Measurements from ENCODE around the gene KHSRP.

KHSRP gene, protein sequence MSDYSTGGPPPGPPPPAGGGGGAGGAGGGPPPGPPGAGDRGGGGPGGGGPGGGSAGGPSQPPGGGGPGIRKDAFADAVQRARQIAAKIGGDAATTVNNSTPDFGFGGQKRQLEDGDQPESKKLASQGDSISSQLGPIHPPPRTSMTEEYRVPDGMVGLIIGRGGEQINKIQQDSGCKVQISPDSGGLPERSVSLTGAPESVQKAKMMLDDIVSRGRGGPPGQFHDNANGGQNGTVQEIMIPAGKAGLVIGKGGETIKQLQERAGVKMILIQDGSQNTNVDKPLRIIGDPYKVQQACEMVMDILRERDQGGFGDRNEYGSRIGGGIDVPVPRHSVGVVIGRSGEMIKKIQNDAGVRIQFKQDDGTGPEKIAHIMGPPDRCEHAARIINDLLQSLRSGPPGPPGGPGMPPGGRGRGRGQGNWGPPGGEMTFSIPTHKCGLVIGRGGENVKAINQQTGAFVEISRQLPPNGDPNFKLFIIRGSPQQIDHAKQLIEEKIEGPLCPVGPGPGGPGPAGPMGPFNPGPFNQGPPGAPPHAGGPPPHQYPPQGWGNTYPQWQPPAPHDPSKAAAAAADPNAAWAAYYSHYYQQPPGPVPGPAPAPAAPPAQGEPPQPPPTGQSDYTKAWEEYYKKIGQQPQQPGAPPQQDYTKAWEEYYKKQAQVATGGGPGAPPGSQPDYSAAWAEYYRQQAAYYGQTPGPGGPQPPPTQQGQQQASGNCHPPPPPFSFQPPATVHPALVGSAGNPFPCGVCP

DNA sequence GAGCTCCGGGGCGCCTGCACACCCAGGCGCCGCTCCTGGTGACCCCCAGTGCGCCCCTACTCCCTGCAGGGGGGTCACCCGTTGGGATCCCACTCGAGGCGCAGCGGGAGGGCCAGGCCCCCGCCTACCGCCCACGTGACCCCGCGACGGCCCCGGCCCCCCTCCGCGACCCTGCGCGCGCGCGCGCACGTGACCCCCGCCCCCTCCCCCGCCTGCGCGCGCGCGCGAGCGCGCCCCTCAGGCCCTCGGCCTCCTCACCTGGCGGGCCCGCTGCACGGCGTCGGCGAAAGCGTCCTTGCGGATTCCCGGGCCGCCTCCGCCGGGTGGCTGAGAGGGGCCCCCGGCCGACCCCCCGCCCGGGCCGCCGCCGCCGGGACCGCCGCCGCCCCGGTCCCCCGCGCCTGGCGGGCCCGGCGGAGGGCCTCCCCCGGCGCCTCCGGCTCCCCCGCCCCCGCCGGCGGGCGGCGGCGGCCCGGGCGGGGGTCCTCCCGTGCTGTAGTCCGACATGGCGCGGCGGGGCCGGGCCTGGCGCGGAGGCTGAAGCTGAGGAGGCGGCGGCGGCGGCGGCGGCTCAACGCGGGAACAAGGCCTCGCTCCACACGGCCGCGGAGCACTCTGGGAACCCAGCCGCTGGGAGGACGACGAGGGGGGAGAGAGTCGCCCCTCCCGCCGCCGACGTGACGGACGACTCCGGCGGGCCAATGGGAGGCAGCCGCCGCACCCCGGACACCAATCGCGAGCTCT, at the start of gene KHSRP:
Gene KHSRP (minus strand): TSS at position 617 of the 744 bp plus-strand sequence. CDS start 110 bp downstream, at position 507.
- DNase-seq: no peak

DNA sequence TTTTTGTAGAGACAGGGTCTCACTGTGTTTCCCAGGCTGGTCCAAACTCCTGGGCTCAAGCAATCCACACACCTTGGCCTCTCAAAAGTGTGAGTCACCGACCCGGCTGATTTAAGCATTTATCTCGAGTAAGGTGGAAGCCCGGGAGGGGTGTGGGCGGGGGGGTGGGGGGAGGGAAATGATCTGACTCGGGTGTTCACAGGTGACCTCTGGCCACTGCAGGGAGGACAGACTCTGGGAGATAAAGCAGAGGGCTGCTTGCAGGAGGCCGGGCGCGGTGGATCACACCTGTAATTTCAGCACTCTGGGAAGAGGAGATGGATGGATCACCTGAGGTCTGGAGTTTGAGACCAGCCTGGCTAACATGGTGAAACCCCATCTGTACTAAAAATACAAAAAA, 49.0 kb upstream of the KHSRP start:
- no peak for DNase-seq

DNA sequence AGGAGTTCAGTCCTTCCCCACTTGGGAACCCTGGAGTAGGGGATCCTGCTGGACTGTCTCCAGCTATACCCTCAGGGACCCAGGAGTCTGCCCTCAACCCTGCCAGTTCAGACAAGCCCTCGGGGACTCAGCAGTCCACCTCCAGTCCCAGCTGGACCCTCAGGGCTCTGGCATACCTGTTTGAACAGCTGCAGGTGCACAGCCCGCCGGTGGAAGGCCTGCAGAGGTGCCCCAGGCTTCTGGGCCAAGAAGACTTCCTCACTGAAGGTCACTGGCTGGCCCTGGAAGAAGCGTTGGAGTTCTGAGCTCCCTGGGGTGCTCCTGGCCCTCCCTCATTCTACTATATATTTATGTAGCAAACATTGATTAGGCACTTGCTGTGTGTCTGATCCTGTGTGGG, 48.1 kb upstream of the KHSRP start:
- no peak for DNase-seq

DNA sequence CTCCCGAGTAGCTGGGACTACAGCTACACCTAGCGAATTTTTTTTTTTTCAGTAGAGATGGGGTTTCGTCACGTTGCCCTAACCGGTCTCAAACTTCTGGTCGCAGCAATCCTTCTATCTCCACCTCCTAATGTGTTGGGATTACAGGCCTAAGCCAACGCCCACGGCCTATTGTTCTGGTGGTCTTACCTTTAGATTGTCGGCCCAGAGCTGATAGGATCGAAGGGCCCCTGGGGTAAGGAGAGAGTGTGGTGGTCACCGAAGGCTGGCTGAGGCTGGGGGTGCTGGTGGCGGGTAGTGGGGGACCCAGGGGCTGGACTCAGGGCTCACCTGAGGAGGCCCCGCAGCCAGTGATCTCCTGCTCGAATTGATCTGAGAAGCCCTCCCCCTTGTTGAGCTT, 46.5 kb upstream of the KHSRP start:
- no peak for DNase-seq

DNA sequence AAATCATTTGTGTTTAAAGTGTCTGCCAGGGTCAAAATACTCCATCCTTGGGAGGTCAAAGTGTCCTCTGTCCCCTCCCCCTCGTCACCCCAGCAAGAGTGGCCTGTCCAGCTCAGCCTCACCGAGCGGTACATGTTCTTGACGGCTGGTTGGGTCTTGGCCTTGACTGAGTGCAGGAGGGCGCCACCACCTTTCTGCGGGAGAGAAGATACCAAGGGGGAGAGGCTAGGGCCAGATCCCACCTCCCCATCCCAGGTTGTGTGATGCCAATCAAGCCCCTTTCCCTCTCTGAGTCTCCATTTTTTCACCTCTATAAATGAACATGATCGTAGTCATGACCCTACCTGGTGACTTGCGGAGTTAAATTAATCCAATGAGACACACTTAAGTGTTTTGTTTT, 45.6 kb upstream of the KHSRP start:
- no peak for DNase-seq

DNA sequence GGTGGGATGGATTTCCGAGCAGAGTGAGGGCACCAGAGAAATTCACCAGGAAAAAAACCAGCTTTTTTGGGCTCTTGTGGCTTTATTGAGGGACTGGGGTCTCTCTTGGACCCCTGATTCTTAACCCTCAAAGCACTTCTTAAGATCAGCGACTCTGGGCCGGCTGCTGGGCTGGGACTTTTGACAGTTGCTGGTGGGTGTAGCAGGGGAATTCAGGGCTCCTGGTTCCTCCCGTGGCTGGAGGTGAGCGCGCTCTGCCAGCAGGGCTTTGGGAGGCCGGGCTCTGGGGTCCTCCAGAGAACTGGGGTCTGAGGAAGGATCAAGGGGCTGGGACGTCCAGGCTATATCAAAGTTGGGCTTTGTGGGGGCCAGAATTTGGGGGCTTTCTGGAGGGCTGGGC, 42.8 kb upstream of the KHSRP start:
- DNase-seq: no peak

DNA sequence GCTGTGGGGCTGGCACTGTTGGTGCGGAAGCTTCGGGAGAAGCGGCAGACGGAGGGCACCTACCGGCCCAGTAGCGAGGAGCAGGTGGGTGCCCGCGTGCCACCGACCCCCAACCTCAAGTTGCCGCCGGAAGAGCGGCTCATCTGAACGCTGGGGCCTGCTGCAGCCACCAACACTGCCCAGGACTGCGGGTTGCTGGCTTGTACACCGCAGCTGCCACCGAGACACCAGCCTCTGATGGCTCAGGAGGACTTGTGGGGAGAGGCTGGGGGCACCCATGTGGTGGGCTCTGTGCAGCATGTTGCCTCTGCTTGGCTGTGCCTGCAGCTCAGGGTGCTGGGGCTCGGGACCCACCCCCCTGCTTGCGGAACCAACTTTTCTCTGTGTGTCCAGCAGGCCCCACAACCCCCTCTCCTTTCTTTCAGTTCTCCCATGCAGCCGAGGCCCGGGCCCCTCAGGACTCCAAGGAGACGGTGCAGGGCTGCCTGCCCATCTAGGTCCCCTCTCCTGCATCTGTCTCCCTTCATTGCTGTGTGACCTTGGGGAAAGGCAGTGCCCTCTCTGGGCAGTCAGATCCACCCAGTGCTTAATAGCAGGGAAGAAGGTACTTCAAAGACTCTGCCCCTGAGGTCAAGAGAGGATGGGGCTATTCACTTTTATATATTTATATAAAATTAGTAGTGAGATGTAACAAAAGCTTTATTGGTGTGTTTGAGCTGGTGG, 42.1 kb upstream of the KHSRP start:
- DNase-seq: no peak

DNA sequence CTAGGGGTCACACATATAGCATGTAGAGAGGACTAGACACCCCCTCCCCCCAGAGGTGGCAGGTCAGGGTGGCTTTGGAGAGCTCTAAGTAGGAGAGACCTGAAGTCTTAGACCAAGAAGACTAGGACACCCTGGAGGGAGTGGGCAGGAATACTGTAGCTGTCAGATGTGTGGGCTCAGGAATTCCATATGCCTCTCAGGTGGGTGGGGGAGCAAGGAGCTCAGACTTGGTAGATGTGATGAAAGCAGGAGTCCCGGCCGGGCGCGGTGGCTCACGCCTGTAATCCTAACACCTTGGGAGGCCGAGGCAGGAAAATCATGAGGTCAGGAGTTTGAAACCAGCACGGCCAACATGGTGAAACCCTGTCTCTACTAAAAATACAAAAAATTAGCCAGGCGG, 41.1 kb upstream of the KHSRP start:
- no peak for DNase-seq

DNA sequence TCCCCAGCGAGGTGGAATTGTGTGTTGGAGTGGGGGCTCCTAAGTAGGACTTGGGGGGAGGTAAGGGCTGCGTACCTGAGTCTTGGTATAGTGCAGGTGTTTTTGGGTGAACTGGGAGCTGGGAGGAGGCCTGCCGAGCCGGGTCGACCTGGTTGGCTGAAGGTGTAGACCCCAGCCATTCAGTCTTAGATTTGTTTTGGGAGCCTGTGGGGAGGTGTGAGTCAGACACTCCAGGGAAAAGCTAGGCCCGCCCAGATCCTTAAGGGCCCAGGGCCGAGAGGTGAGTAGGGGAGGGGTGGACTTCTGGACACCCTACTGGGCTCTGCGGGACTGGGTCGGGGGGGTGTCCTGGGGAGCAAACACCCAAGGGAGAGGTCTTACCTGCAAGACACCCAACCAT, 40.4 kb upstream of the KHSRP start:
- no peak for DNase-seq

DNA sequence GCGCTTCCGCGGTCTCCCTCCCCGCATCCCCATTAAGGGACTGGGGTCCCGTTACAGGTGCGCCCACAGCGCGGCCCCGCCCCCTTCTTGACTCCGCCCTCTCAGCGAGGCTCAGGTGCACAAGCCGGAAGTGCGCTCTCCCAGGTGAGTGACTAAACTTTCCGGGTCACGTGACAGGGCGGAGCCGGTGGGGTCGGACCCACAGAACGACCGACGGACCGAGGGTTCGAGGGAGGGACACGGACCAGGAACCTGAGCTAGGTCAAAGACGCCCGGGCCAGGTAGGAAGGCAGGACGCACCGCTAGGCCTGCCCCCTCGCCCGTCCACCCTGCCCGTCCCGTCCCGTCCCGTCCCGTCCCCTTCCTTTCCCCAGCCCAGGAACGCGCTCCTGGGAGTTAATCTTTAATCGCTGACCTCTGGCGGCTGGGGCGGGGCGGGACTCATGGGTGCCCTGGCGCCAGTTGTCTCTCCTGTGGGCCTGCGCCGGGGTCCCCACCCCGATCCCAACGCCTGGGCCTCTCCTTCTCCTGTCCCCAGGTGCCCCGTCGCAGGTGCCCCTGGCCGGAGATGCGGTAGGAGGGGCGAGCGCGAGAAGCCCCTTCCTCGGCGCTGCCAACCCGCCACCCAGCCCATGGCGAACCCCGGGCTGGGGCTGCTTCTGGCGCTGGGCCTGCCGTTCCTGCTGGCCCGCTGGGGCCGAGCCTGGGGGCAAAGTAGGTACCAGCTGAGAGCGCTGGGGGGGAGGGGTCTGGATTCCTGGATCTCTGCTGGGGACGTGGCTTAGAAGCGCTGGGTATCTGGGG, 39.7 kb upstream of the KHSRP start, which contains the start of gene CRB3:
Gene CRB3 (plus strand): TSS at position 202 of the 804 bp plus-strand sequence. CDS start 431 bp downstream, at position 633.
- DNase-seq: no peak

DNA sequence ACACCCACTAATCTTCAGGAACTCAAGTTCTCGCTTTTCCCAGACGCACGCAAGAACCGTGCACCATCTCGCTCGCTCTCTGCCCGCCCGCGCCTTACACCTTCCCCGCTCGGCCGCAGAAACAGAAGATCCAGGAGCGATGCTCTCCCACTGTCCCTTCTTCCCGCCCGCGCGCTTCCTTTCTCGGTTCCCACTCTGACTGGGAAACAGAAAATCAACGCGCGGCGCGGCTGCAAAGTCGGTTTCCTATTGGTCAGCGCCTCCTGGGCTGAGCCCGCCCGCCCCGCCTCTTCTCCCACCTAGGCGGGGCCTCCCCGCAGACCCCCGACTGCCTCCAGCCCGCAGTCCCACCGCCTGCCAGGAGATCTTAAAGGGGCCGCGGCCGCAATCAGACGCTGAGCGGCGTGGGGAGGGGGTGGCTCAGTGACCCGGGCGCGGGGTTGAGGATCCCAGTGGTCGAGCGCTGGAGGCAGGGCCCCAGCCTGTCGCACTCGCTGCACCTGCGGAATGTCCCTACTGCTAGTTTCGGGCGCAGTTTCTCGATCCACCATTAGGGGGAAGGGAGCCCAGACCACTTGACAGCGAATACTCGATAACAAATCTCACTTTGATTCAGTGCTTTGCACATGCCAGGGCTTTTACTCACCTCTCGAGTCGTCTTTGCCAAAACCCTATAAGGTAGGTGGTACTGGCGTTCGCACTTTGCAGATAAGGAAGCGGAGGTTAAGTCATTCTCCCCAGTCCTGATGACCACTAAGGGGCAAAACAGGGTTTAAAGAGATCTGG, 35.7 kb upstream of the KHSRP start:
- DNase-seq: peak; percentile 92

DNA sequence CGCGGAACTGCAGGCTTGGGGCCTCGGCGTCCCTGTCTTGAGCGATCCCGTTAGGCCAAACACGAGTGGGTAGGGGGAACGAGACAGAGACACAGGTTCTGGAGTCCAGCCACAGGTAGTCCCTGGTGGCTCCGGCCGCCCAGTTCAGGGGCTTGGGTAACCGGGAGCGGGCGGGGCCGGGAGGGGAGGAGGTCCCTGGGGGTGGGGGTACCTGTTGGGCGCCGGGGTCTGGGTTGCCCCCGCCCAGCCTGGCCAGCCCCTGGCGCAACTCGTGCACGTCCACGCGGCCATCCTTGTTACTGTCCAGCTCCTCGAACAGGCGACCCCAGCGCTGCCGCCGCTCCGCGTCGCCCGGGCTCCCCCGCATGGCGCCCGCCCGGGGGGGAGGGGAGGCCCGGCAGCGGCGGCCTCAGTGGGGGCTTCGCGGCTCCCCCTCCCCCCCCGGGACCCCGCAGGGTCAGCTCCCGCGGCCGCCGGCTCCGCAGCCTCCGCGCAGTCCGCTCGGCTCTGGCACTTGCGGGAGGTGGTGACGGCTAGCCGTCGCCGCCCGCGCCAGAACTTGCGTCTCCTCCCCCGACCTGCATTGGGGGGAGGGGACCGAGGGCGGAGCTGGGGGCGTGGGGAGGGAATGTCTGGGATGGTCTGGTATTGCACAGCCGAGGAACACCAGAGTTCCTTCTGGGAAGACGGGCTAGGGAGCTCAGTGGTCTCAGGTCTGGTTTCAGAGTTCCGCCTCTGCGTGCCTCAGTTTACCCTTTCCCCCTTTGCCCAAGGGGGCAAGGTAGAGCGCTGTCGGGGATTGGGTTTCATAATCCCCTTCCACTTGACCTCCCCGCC, 34.9 kb upstream of the KHSRP start, which contains the start of gene SLC25A23:
Gene SLC25A23 (minus strand): TSS at position 531 of the 837 bp plus-strand sequence. CDS start 164 bp downstream, at position 367.
- DNase-seq: peak; percentile 7

DNA sequence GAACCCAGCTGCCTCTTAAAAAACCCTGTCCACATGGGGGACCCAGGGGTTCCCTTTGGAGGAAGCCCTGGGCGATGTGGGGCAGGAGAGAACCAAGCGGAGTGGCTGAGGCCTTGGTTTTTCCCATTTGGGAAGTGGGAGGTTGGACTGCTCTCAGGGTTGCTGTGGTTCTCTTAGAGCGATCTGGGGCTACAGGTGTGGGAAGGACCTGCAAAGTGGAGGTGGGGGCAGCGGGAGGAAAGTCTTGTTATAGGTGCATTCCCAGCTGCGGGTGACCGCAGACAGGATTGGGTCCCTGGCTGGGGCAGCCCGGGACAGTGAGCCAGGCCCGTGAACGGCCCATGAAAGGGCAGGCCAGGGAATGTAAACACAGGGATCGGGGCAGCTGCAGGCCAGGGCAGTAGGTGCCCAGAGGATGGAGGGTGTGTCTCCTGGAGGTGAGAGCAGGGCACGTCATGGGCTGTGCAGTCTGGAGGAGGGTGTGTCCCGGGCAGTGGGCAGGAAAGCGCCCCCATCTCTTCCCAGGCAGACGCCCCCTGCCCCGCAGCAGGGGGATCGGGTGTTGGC, 34.2 kb upstream of the KHSRP start:
- DNase-seq: no peak

DNA sequence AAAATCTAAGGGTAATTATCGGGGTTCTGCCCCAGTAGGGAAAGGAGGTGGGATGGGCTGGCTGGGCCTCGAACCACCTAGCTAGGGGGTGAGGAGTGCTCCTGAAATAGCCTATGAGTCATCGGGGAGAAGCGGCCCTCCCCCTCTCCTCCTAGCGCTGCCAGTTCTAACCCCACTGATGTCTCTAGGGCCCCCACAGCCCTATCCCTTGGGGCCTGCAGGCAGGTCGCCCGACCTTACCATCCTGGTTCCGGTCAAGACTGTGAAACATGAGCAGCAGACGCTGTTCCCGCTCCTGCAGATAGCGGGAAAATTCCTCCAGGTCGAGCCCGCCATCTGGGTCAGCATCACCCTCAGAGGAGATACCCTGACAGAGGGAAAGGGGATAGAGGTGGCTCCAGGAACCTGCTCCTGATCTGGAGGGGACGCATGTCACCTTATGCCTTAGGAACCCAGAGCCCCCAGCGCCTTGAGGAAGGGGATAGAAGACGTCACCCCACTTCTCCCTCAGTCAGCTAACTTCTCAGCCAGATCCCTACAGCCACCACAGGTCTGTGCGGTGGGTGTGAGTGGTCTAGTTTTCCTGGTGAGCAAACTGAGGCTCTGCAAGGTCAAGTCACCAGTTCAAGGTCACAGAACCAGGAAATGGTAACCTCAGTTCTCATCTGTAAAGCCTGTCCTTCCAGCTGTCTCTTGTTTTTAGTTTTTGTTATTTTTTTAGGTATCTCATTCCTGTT, 33.5 kb upstream of the KHSRP start:
- no peak for DNase-seq

DNA sequence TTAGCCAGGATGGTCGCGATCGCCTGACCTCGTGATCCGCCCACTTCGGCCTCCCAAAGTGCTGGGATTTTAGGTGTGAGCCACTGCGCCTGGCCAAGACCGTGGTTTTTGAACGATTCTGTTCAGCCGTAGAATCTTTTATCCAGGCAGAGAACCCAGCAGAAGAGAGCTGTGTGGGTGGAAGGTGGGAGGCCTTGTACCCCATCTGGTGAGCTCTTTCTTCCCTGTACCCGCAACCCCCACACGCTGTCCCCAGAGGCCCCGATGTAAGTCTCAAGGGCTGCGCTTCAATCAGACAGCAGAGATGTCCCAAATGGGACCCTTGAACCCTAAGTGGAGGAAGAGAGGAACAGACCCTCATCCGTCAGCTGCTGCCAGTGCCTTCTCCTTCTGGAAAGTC, 31.3 kb upstream of the KHSRP start:
- DNase-seq: no peak

DNA sequence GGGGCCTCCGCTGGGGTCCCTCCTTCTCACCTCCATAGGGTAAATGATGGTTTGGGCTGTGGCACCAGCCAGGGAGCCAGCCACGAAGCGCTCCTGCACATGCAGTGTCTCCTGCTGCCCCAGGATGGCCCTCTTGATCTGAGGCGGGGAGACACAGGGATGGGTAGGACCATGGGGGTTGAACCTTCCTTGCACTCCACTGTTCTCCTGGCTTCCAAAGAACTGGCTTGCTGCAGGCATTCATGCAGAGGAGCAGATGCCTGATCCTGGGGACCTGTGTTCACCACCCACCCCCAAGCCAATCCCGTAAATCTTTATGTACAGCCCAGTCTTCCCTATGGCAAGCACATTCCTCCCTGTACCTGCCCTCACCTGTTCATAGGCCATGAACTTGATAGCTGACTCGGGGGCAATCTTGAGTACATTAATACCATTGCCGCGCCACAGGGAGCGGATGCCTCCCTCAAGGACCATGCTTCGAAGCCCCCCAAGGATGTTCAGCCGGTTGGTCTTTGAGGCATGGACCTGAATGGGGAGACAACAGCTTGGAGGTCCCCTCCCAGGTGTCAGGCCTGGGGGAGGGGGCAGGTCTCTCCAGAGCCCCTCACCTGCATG, 29.4 kb upstream of the KHSRP start:
- no peak for DNase-seq

DNA sequence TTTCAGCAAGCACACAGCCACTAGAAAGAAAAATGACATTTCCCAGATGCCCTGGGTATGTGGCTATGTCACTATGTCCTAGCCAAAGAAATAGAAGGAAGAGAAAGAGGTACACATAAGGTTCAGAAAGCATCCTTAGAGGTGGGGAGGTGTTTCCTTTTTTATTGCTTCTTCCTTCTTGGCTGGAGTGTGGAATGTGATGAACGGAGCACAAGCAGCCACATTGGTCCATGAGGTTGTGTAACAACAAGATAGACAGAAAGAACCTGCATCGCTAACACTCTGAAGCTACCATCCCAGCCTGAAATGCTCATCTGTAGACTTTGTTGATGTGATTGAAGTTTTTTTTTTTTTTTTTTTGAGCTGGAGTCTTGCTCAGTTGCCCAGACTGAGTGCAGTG, 28.3 kb upstream of the KHSRP start:
- DNase-seq: no peak

DNA sequence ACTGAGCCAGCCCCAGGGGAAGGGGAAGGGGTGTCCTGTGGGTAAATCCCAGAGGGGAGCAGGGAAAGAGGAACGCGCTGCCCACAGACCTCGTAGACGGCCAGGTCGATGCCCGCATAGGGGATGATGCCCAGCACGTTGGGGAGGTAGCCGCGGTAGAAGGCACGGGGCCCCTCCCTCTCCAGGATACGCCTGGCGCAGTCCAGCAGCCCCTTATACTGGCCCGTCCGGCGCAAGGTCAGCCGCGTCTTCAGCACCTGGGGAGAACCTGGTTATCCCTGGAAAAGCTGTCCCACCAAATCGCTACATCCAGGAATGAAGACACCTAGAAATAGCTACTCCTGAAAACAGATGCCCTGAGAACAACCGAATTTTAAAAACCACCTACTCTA, 27.6 kb upstream of the KHSRP start:
- DNase-seq: no peak
